GM12892 (cell line): ENCODE data around the gene CCDC15.

Experiments
- POLR2A ChIP-seq: IDR thresholded peaks from 2 replicates; pipeline ENCODE4 v1.6.1; 2011; ENCODE audit warnings: low read depth, low read length, control low read depth
- POLR2AphosphoS5 ChIP-seq: IDR thresholded peaks from 2 replicates; pipeline ENCODE4 v1.6.1; 2011; ENCODE audit warnings: low read depth, low read length, control low read depth
- TAF1 ChIP-seq: IDR thresholded peaks from 2 replicates; pipeline ENCODE4 v1.6.1; 2011; ENCODE audit warnings: low read depth, mild to moderate bottlenecking, control low read depth, low read length, borderline replicate concordance

DNA sequence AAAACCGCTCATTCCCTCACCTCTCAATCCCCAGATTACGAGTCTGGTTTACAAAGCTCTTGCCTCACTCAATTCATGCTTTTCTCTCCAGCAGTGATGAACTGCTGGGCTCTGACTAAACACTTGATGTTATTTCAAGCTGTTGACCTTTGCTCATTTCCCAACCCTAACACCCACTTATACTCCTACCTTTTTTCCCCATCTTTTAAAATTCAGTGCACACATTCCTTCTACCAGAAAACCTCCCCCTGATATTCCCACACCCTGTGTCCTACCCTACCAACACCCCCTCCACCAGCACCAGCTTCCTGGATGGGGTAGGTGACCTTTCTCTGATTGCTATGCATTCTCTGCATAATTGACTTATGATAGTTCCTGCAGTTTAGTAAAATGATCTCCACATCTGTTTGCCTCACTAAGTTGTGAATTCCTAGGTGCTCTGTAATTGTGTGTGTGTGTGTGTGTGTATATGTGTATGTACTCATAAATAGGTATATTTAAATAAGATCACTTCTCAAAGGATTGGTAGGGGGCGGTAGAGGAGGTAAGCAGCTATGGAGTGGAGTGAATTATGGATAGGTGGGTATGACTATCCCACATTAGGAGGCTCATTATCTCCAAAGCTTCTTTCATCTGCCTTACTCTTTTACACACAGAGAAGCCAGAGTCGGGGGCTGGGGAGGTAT lies 19.0 kb upstream of the CCDC15 start:
- no peak for TF ChIP-seq POLR2AphosphoS5
- TF ChIP-seq POLR2A, result no peak
- no peak for TF ChIP-seq TAF1
